ENCODE measurements around the gene MCF2L2. TPM values are rescaled to one million over a fixed set of nuclear protein-coding genes. Genes with fewer than 3 reads are reported as not detected.

The MCF2L2 gene
- total and polyA plus RNA-seq, 9 of the 15 experiments (the other 6 are each of a cell fraction or from before 2014, with no cell fraction given) = 0.56 to 4.2 (median 3.0) TPM

GRCh38 chr3:183287301-183287971 is 141.0 kb downstream of the MCF2L2 start (continued):
- TF ChIP-seq, protein P1, sequence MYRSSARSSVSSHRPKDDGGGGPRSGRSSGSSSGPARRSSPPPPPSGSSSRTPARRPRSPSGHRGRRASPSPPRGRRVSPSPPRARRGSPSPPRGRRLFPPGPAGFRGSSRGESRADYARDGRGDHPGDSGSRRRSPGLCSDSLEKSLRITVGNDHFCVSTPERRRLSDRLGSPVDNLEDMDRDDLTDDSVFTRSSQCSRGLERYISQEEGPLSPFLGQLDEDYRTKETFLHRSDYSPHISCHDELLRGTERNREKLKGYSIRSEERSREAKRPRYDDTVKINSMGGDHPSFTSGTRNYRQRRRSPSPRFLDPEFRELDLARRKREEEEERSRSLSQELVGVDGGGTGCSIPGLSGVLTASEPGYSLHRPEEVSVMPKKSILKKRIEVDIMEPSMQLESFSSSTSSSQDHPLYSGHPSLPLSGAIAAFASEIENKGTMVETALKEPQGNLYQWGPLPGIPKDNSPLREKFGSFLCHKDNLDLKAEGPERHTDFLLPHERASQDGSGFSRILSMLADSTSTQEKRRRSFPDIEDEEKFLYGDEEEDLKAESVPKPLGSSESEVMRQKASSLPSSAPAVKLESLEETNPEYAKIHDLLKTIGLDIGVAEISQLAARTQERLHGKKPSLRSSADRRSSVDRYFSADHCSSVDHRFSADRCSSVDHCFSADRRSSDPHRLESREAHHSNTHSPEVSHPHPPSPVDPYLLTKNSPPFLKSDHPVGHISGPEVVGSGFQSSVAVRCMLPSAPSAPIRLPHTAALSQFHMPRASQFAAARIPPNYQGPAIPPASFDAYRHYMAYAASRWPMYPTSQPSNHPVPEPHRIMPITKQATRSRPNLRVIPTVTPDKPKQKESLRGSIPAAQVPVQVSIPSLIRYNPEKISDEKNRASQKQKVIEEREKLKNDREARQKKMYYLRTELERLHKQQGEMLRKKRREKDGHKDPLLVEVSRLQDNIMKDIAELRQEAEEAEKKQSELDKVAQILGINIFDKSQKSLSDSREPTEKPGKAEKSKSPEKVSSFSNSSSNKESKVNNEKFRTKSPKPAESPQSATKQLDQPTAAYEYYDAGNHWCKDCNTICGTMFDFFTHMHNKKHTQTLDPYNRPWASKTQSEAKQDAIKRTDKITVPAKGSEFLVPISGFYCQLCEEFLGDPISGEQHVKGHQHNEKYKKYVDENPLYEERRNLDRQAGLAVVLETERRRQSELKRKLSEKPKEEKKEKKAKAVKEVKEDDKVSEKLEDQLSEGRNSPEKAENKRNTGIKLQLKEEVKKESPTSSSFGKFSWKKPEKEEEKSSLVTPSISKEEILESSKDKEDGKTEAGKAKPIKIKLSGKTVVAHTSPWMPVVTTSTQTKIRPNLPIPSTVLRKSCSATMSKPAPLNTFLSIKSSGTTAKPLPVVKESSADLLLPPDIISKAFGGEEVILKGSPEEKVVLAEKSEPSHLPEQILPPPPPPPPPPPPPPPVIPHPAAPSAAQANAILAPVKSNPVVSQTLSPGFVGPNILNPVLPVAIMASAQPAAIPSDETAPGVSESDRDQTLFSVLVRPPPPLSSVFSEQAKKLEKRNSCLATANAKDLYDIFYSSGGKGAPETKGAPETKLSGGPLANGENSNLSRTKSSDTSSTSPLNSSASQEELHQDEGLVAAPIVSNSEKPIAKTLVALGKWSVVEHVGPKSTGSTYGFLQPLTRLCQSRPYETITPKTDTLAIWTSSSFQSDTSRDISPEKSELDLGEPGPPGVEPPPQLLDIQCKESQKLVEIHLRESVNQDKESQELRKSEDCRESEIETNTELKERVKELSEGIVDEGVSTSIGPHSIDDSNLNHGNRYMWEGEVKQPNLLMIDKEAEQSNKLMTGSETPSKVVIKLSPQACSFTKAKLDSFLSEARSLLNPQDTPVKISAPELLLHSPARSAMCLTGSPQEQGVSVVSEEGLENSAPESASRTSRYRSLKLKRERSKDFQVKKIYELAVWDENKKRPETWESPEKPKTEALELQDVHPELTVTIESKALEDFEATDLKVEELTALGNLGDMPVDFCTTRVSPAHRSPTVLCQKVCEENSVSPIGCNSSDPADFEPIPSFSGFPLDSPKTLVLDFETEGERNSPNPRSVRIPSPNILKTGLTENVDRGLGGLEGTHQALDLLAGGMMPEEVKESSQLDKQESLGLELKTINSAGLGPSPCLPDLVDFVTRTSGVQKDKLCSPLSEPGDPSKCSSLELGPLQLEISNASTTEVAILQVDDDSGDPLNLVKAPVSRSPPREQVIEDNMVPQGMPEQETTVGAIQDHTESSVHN (IDR thresholded peaks at IDR 0.05; ENCODE audit: borderline replicate concordance in 1 of 2, low read depth in 1 of 2) = peak in 1 of 2 experiments; percentile 63; a peak in 2 of 4 replicates
- TF ChIP-seq, protein P2, sequence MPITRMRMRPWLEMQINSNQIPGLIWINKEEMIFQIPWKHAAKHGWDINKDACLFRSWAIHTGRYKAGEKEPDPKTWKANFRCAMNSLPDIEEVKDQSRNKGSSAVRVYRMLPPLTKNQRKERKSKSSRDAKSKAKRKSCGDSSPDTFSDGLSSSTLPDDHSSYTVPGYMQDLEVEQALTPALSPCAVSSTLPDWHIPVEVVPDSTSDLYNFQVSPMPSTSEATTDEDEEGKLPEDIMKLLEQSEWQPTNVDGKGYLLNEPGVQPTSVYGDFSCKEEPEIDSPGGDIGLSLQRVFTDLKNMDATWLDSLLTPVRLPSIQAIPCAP (CRISPR knock-in tag; IDR thresholded peaks at IDR 0.05; ENCODE audit: borderline replicate concordance) = no peak
- TF ChIP-seq STAT6 (CRISPR knock-in tag; IDR thresholded peaks at IDR 0.05) = no peak
- TF ChIP-seq ZBTB26 (CRISPR knock-in tag; IDR thresholded peaks at IDR 0.05) = no peak
- TF ChIP-seq TCFL5 (CRISPR knock-in tag; conservative IDR thresholded peaks at IDR 0.05) = 0 out of 2 replicates have a peak, but pooled peaks have one; percentile 48
- TF ChIP-seq BCL6 (CRISPR knock-in tag; IDR thresholded peaks at IDR 0.05) = no peak
- TF ChIP-seq ATF7 (IDR thresholded peaks at IDR 0.05) = peak; percentile 89
- no peak for TF ChIP-seq TAF9B (IDR thresholded peaks at IDR 0.05; ENCODE audit: partially characterized antibody)
- TF ChIP-seq ZBTB7A (IDR thresholded peaks at IDR 0.05; ENCODE audit: borderline replicate concordance, control insufficient read depth, low read depth, low read length) = no peak
- TF ChIP-seq EZH2 (IDR thresholded peaks at IDR 0.05; ENCODE audit: borderline replicate concordance, low read depth, low read length) = no peak
- TF ChIP-seq HDAC8 (tag; IDR thresholded peaks at IDR 0.05) = peak; percentile 74; the same call in 1 of the 2 replicates
- no peak for TF ChIP-seq ZBTB2 (IDR thresholded peaks at IDR 0.05)
